HepG2 (cell line): ENCODE data around the gene CPT1B. TPM values are rescaled to one million over a fixed set of nuclear protein-coding genes. Genes with fewer than 3 reads are reported as not detected.
A peak's percentile ranks its signal among the peaks of the same experiment; 100 is the strongest.

Experiments used
- ARNT ChIP-seq: fragments of 450-650 bp; IDR thresholded peaks from 2 replicates; pipeline ENCODE4 v1.6.1; 2017
- ATF2 ChIP-seq: sonication (generic); formaldehyde crosslinking; IDR thresholded peaks from 2 replicates; pipeline ENCODE4 v1.4.0; 2020; ENCODE audit warnings: missing genetic modification reagents
- CREBL2 ChIP-seq: sonication (generic); formaldehyde crosslinking; IDR thresholded peaks from 2 replicates; pipeline ENCODE4 v1.8.1; 2023; ENCODE audit warnings: missing genetic modification reagents, mild to moderate bottlenecking, borderline replicate concordance
- HCFC1 ChIP-seq: fragments of 150-350 bp; IDR thresholded peaks from 2 replicates; pipeline ENCODE4 v1.6.1; 2014; ENCODE audit warnings: low read depth, low read length
- HMGXB3 ChIP-seq: sonication (generic); formaldehyde crosslinking; IDR thresholded peaks from 2 replicates; pipeline ENCODE4 v1.4.0; 2020; ENCODE audit warnings: missing genetic modification reagents, borderline replicate concordance
- KLF11 ChIP-seq: IDR thresholded peaks from 2 replicates; pipeline ENCODE4 v1.6.1; 2016; ENCODE audit warnings: missing compliant biosample characterization
- KMT2A ChIP-seq: sonication (generic); formaldehyde crosslinking; IDR thresholded peaks from 2 replicates; pipeline ENCODE4 v1.4.0; 2020; ENCODE audit warnings: missing genetic modification reagents
- MED13 ChIP-seq: sonication (generic); formaldehyde crosslinking; IDR thresholded peaks from 2 replicates; pipeline ENCODE4 v1.5.0; 2020; ENCODE audit warnings: missing genetic modification reagents
- NCOA2 ChIP-seq: sonication (generic); formaldehyde crosslinking; IDR thresholded peaks from 2 replicates; pipeline ENCODE4 v1.8.0; 2022; ENCODE audit warnings: inconsistent platforms
- SPEN ChIP-seq: sonication (generic); formaldehyde crosslinking; IDR thresholded peaks from 2 replicates; pipeline ENCODE4 v1.5.1; 2020; ENCODE audit warnings: low read depth, mild to moderate bottlenecking, missing genetic modification reagents
- SRSF9 ChIP-seq: fragments of 200-400 bp; formaldehyde crosslinking; IDR thresholded peaks from 2 replicates; pipeline ENCODE4 v1.6.1; 2018; ENCODE audit warnings: borderline replicate concordance, mild to moderate bottlenecking, low read depth, low read length; ENCODE audit not compliant: insufficient read depth, poor library complexity, severe bottlenecking
- U2AF2 ChIP-seq: fragments of 200-400 bp; formaldehyde crosslinking; IDR thresholded peaks from 2 replicates; pipeline ENCODE4 v1.6.1; 2017; ENCODE audit warnings: low read depth, mild to moderate bottlenecking, low read length
- ZKSCAN8 ChIP-seq: IDR thresholded peaks from 2 replicates; pipeline ENCODE4 v1.6.1; 2016; ENCODE audit warnings: borderline replicate concordance, missing genetic modification reagents, missing compliant biosample characterization
- ZNF160 ChIP-seq: sonication (generic); formaldehyde crosslinking; IDR thresholded peaks from 2 replicates; pipeline ENCODE4 v1.8.0; 2022; ENCODE audit warnings: mild to moderate bottlenecking, inconsistent platforms, missing genetic modification reagents
- ZNF275 ChIP-seq: sonication (generic); formaldehyde crosslinking; IDR thresholded peaks from 2 replicates; pipeline ENCODE4 v1.8.0; 2022; ENCODE audit warnings: missing genetic modification reagents, mild to moderate bottlenecking, inconsistent platforms, borderline replicate concordance
- ZNF362 ChIP-seq: sonication (generic); formaldehyde crosslinking; IDR thresholded peaks from 2 replicates; pipeline ENCODE4 v1.4.0; 2020; ENCODE audit warnings: missing genetic modification reagents, mild to moderate bottlenecking, borderline replicate concordance
- ZNF501 ChIP-seq: sonication (generic); formaldehyde crosslinking; IDR thresholded peaks from 2 replicates; pipeline ENCODE4 v1.5.1; 2020; ENCODE audit warnings: mild to moderate bottlenecking, moderate library complexity, missing genetic modification reagents
- ZNF510 ChIP-seq: sonication (generic); formaldehyde crosslinking; IDR thresholded peaks from 2 replicates; pipeline ENCODE4 v1.4.0; 2020; ENCODE audit warnings: low read depth, mild to moderate bottlenecking, missing genetic modification reagents
- ZNF720 ChIP-seq: sonication (generic); formaldehyde crosslinking; IDR thresholded peaks from 2 replicates; pipeline ENCODE4 v1.4.0; 2020; ENCODE audit warnings: missing genetic modification reagents
- ZNF749 ChIP-seq: sonication (generic); formaldehyde crosslinking; IDR thresholded peaks from 2 replicates; pipeline ENCODE4 v1.8.0; 2022; ENCODE audit warnings: mild to moderate bottlenecking, missing genetic modification reagents, moderate library complexity, borderline replicate concordance
- polyA plus RNA-seq, 8 experiments: library from polyadenylated mRNA; depleted of rRNA in 3 of 8; stranded (reverse) in 7 of 8; unstranded in 1 of 8; fragments of >200 nt; fragmentation: Illumina TruSeq in 4 of 8; extraction: Trizol in 4 of 8; gene quantifications; 2 replicates each; pipeline versions ENCODE4 v1.2.1 to v1.2.3, GENCODE V29; 2011 to 2016; ENCODE audit warnings: low read depth in 4 of 8, missing spikeins in 1 of 8, mixed read lengths in 1 of 8; ENCODE audit not compliant: insufficient read depth in 1 of 8
- total RNA-seq, 5 experiments: library from RNA; depleted of rRNA; stranded (reverse); fragments of >200 nt; fragmentation: Illumina TruSeq; extraction: Trizol; gene quantifications; 2 replicates each; pipeline ENCODE4 v1.2.3, GENCODE V29; 2016; ENCODE audit warnings: low read depth in 1 of 5

The CPT1B gene
- total and polyA plus RNA-seq, 2 of the 13 experiments (the other 11 are each of a cell fraction or from before 2014, with no cell fraction given): 9.2 to 19.5 TPM

GRCh38 chr22:50582493-50583293 lies 4.5 kb upstream of the CPT1B start, which contains the start of gene CHKB (continued):
- TF ChIP-seq CREBL2 (CRISPR knock-in tag) (no peak), SRSF9 (no peak), ATF2 (CRISPR knock-in tag) (no peak; the same call in 1 of the 2 replicates), MED13 (CRISPR knock-in tag) (0 out of 2 replicates have a peak, but pooled peaks have one; percentile 18), ZNF749 (CRISPR knock-in tag) (no peak), KMT2A (CRISPR knock-in tag) (peak; percentile 53; the same call in 1 of the 2 replicates), SPEN (CRISPR knock-in tag) (peak; percentile 12), ZKSCAN8 (CRISPR knock-in tag) (no peak), ZNF160 (CRISPR knock-in tag) (peak; percentile 31; the same call in 1 of the 2 replicates), HCFC1 (no peak), KLF11 (CRISPR knock-in tag) (no peak), HMGXB3 (0 out of 2 replicates have a peak, but pooled peaks have one; percentile 39), ZNF510 (CRISPR knock-in tag) (no peak), ZNF501 (peak; percentile 92), ZNF362 (CRISPR knock-in tag) (no peak), NCOA2 (CRISPR knock-in tag) (peak; percentile 10; the same call in 1 of the 2 replicates), U2AF2 (no peak), ZNF275 (CRISPR knock-in tag) (peak; percentile 14; the same call in 1 of the 2 replicates), ARNT (no peak), ZNF720 (CRISPR knock-in tag) (no peak)
